ENCODE measurements around the gene PXDC1. TPM values are rescaled to one million over a fixed set of nuclear protein-coding genes. Genes with fewer than 3 reads are reported as not detected.

Gene PXDC1
- total RNA-seq, 1 donor from 2014 or later: 75.9 TPM

DNA sequence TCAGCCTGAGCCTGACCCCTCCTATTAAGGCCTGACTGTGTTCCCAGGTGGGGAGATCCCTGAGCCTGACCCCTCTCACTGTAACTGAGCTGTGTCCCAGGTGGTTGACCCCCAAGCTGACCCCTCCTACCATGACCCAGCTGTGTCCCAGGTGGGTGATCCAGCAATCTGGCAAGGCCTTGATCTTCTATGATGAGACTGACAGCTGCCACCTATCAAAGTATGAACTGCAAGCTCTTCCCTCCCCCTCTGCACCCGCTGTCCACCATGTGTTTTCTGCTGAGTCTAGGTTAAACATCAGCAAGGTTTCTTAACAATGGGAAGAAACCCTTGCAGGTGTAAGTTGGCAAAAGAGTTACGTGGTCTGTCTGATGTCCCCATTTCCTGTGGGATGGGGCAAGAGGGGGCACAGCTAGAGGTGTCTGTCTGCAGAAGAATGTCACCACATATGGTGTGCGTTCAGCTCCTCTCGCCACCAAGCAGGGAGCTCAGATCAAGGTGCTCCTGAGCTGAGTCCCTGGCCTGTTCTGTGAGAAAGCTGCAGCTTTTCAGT lies 5.9 kb downstream of the PXDC1 start:
- H3K9me3 ChIP-seq: no peaks in the 10 kb centered on the region
- H3K36me3 ChIP-seq: no peaks in the 10 kb centered on the region
- no peak for DNase-seq (ENCODE audit: extremely low spot score in 2 of 2)
- TF ChIP-seq, protein P1, sequence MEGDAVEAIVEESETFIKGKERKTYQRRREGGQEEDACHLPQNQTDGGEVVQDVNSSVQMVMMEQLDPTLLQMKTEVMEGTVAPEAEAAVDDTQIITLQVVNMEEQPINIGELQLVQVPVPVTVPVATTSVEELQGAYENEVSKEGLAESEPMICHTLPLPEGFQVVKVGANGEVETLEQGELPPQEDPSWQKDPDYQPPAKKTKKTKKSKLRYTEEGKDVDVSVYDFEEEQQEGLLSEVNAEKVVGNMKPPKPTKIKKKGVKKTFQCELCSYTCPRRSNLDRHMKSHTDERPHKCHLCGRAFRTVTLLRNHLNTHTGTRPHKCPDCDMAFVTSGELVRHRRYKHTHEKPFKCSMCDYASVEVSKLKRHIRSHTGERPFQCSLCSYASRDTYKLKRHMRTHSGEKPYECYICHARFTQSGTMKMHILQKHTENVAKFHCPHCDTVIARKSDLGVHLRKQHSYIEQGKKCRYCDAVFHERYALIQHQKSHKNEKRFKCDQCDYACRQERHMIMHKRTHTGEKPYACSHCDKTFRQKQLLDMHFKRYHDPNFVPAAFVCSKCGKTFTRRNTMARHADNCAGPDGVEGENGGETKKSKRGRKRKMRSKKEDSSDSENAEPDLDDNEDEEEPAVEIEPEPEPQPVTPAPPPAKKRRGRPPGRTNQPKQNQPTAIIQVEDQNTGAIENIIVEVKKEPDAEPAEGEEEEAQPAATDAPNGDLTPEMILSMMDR (IDR thresholded peaks at IDR 0.05): no peak
- no peak for TF ChIP-seq POLR2AphosphoS5 (IDR thresholded peaks at IDR 0.05; ENCODE audit: insufficient read depth in 1 of 2, low read depth in 1 of 2)
- TF ChIP-seq POLR2A (IDR thresholded peaks at IDR 0.05): no peak
- no peak overlapping the region for H3K4me3 ChIP-seq
- peak overlapping the region; percentile 100 for H3K27ac ChIP-seq
- peaks cover 93% of the 10 kb centered on the region for H3K4me1 ChIP-seq
- H3K27me3 ChIP-seq: no peaks in the 10 kb centered on the region
- intact Hi-C loops (cut with DNase I): loop anchor here (10.0 kb wide), 1 partner anchor 139 kb away; no protein-coding TSS in a partner anchor

DNA sequence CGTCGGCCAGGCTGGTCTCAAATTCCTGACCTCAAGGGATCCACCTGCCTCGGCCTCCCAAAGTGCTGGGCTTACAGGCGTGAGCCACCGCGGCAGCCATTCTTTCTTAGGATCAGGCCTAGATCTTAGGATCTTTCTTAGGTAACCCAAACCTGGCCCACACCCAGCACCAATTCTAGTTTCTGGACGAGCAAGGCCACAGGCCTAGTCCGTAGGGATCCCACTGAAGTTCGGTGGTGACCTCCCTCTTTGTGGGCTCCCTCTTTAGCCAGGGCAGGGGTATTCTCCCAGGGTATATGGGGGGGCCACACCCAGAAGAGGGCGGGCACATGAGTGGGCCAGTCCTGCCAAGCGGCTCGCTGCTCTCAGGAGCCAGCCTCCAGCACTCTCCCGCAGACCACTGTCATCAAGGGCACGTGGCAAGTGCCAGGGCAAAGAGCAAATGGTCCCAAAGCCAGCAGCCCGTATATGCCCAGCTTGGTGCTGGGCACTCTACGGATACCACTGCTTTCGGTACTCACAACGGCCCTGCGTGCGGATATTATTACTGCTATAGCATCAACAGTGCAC lies 6.5 kb downstream of the PXDC1 start:
- no peak for TF ChIP-seq POLR2AphosphoS5 (IDR thresholded peaks at IDR 0.05; ENCODE audit: insufficient read depth in 1 of 2, low read depth in 1 of 2)
- TF ChIP-seq POLR2A (IDR thresholded peaks at IDR 0.05): no peak
- TF ChIP-seq, protein P1 (IDR thresholded peaks at IDR 0.05): no peak
- Histone ChIP-seq H3K9me3 (no peaks in the 10 kb centered on the region), H3K27ac (peak overlapping the region; percentile 100), H3K4me3 (no peak overlapping the region), H3K4me1 (peaks cover 99% of the 10 kb centered on the region), H3K36me3 (no peaks in the 10 kb centered on the region), H3K27me3 (no peaks in the 10 kb centered on the region)
- intact Hi-C loops (cut with DNase I): loop anchor here (5.0 to 10.0 kb wide), 3 partner anchors 140 to 262 kb away; no protein-coding TSS in a partner anchor
- DNase-seq (ENCODE audit: extremely low spot score in 2 of 2): no peak

DNA sequence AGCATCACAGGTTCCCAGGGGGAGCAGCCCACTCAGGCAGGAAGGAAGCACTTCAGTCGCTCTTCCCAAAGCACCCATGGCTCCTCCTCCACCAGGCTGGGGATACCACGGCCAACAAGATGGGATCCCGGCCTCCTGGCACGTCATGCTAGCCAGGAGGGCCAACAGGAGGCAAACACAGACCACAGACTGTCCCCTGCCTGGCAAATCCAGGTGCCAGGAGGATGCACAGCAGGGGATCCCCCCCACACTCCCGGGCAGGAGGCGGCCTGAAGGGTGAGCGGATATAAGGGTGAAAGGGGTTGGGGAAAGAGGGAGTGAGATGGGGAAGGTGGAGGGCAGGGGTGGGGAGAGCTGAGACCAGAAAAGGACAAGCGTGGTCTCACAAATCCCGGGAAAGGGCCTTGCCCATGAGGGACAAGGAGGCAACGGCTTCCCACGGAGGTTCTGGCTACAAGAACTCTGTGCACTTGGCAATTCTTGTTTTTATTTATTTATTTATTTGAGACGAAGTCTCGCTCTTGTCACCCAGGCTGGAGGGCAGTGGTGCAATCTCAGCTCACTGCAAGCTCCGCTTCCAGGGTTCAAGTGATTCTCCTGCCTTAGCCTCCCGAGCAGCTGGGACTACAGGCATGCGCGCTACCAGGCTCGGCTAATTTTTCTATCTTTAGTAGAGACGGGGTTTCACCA lies 7.2 kb downstream of the PXDC1 start:
- TF ChIP-seq POLR2AphosphoS5 (IDR thresholded peaks at IDR 0.05; ENCODE audit: insufficient read depth in 1 of 2, low read depth in 1 of 2) (no peak), POLR2A (IDR thresholded peaks at IDR 0.05) (no peak)
- TF ChIP-seq, protein P1 (IDR thresholded peaks at IDR 0.05): no peak
- intact Hi-C loops (cut with DNase I): loop anchor here (5.0 to 10.0 kb wide), 3 partner anchors 140 to 263 kb away; no protein-coding TSS in a partner anchor
- no peak for DNase-seq (ENCODE audit: extremely low spot score in 2 of 2)
- H3K27ac ChIP-seq: peak overlapping the region; percentile 100
- no peaks in the 10 kb centered on the region for H3K9me3 ChIP-seq
- no peak overlapping the region for H3K4me3 ChIP-seq
- no peaks in the 10 kb centered on the region for H3K36me3 ChIP-seq
- peaks cover 100% of the 10 kb centered on the region for H3K4me1 ChIP-seq
- H3K27me3 ChIP-seq: no peaks in the 10 kb centered on the region

DNA sequence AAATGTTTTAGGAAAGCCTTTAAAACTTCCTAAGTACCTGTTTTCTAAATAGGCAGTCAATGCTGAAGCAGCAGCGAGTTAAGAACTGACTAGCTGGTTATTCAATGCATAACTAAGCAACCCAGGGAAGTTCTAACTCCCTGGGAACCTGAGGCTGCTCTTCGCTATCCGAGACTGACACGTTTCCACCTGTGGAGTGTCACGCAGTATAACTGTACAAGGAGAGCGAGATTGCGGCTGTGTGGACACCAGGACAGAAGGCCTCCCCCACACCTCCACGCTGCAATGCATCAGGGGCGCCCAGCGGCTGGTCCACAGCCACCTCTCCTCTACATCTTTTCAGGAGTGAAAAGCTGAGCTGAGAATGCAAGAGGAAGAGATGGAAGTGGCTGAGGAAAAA lies 8.0 kb downstream of the PXDC1 start:
- intact Hi-C loops (cut with DNase I): loop anchor here (5.0 to 10.0 kb wide), 3 partner anchors 141 to 264 kb away; no protein-coding TSS in a partner anchor
- H3K27me3 ChIP-seq: no peaks in the 10 kb centered on the region
- TF ChIP-seq POLR2A (IDR thresholded peaks at IDR 0.05): no peak
- TF ChIP-seq, protein P1 (IDR thresholded peaks at IDR 0.05): no peak
- no peak for TF ChIP-seq POLR2AphosphoS5 (IDR thresholded peaks at IDR 0.05; ENCODE audit: insufficient read depth in 1 of 2, low read depth in 1 of 2)
- no peaks in the 10 kb centered on the region for H3K9me3 ChIP-seq
- peak overlapping the region; percentile 100 for H3K27ac ChIP-seq
- peaks cover 98% of the 10 kb centered on the region for H3K4me1 ChIP-seq
- no peak overlapping the region for H3K4me3 ChIP-seq
- H3K36me3 ChIP-seq: no peaks in the 10 kb centered on the region
- no peak for DNase-seq (ENCODE audit: extremely low spot score in 2 of 2)
